HepG2 (cell line): ENCODE data around the gene TIMM8B. TPM values are rescaled to one million over a fixed set of nuclear protein-coding genes. Genes with fewer than 3 reads are reported as not detected.

ENCODE experiments used
- BORCS8-MEF2B ChIP-seq: sonication (generic); formaldehyde crosslinking; IDR thresholded peaks from 2 replicates; pipeline ENCODE4 v1.8.0; 2022; ENCODE audit warnings: mild to moderate bottlenecking, missing genetic modification reagents
- CBX5 ChIP-seq: sonication (generic); formaldehyde crosslinking; IDR thresholded peaks from 2 replicates; pipeline ENCODE4 v1.4.0; 2020; ENCODE audit warnings: missing genetic modification reagents, borderline replicate concordance
- ELF4 ChIP-seq: sonication (generic); formaldehyde crosslinking; IDR thresholded peaks from 2 replicates; pipeline ENCODE4 v1.5.0; 2020; ENCODE audit warnings: missing genetic modification reagents, mild to moderate bottlenecking, moderate library complexity, borderline replicate concordance
- EP300 ChIP-seq, 3 experiments: sonication (generic) in 1 of 3; formaldehyde crosslinking in 1 of 3; IDR thresholded peaks; 2 replicates each; pipeline versions ENCODE4 v1.5.1 to v1.6.1; 2011 to 2020; ENCODE audit warnings: low read depth in 2 of 3, low read length in 2 of 3, borderline replicate concordance in 1 of 3, improper control_type of control experiment in 1 of 3, mild to moderate bottlenecking in 1 of 3, missing genetic modification reagents in 1 of 3, moderate library complexity in 1 of 3
- GZF1 ChIP-seq: sonication (generic); formaldehyde crosslinking; IDR thresholded peaks from 2 replicates; pipeline ENCODE4 v1.5.1; 2020; ENCODE audit warnings: mild to moderate bottlenecking, missing genetic modification reagents
- ISL2 ChIP-seq: sonication (generic); formaldehyde crosslinking; IDR thresholded peaks from 2 replicates; pipeline ENCODE4 v1.5.0; 2020; ENCODE audit warnings: missing genetic modification reagents
- KDM4B ChIP-seq: sonication (generic); formaldehyde crosslinking; IDR thresholded peaks from 2 replicates; pipeline ENCODE4 v1.4.0; 2020; ENCODE audit warnings: missing genetic modification reagents
- TGIF2 ChIP-seq: IDR thresholded peaks from 2 replicates; pipeline ENCODE4 v1.6.1; 2016; ENCODE audit warnings: control low read depth, missing compliant biosample characterization
- U2AF1 ChIP-seq: fragments of 200-400 bp; formaldehyde crosslinking; optimal IDR thresholded peaks from 2 replicates; pipeline ENCODE3; 2017; ENCODE audit warnings: mild to moderate bottlenecking, low read depth, low read length
- YEATS4 ChIP-seq: sonication (generic); formaldehyde crosslinking; IDR thresholded peaks from 2 replicates; pipeline ENCODE4 v1.4.0; 2020; ENCODE audit warnings: missing genetic modification reagents, borderline replicate concordance
- ZBTB7B ChIP-seq: sonication (generic); formaldehyde crosslinking; IDR thresholded peaks from 2 replicates; pipeline ENCODE4 v1.4.0; 2020; ENCODE audit warnings: missing genetic modification reagents
- ZNF121 ChIP-seq: sonication (generic); formaldehyde crosslinking; IDR thresholded peaks from 2 replicates; pipeline ENCODE4 v1.5.0; 2020; ENCODE audit warnings: mild to moderate bottlenecking, missing genetic modification reagents
- ZNF24 ChIP-seq: fragments of 450-650 bp; IDR thresholded peaks from 2 replicates; pipeline ENCODE4 v1.6.1; 2017; ENCODE audit warnings: antibody characterized with exemption, mild to moderate bottlenecking
- ZNF33A ChIP-seq: sonication (generic); formaldehyde crosslinking; IDR thresholded peaks from 2 replicates; pipeline ENCODE4 v1.5.1; 2020; ENCODE audit warnings: missing genetic modification reagents, mild to moderate bottlenecking, moderate library complexity, borderline replicate concordance
- ZNF367 ChIP-seq: sonication (generic); formaldehyde crosslinking; IDR thresholded peaks from 2 replicates; pipeline ENCODE4 v1.4.0; 2020; ENCODE audit warnings: missing genetic modification reagents, borderline replicate concordance
- ZNF451 ChIP-seq: sonication (generic); formaldehyde crosslinking; IDR thresholded peaks from 2 replicates; pipeline ENCODE4 v1.5.0; 2020; ENCODE audit warnings: mild to moderate bottlenecking, missing genetic modification reagents
- ZNF564 ChIP-seq: sonication (generic); formaldehyde crosslinking; IDR thresholded peaks from 2 replicates; pipeline ENCODE4 v1.8.1; 2023; ENCODE audit warnings: mild to moderate bottlenecking, missing genetic modification reagents
- polyA plus RNA-seq, 8 experiments: library from polyadenylated mRNA; depleted of rRNA in 3 of 8; stranded (reverse) in 7 of 8; unstranded in 1 of 8; fragments of >200 nt; fragmentation: Illumina TruSeq in 4 of 8; extraction: Trizol in 4 of 8; gene quantifications; 2 replicates each; pipeline versions ENCODE4 v1.2.1 to v1.2.3, GENCODE V29; 2011 to 2016; ENCODE audit warnings: low read depth in 4 of 8, missing spikeins in 1 of 8, mixed read lengths in 1 of 8; ENCODE audit not compliant: insufficient read depth in 1 of 8
- total RNA-seq, 5 experiments: library from RNA; depleted of rRNA; stranded (reverse); fragments of >200 nt; fragmentation: Illumina TruSeq; extraction: Trizol; gene quantifications; 2 replicates each; pipeline ENCODE4 v1.2.3, GENCODE V29; 2016; ENCODE audit warnings: low read depth in 1 of 5
- TF ChIP-seq, protein P1 (sequence below): sonication (generic); formaldehyde crosslinking; IDR thresholded peaks from 2 replicates; pipeline ENCODE4 v1.8.0; 2022; ENCODE audit warnings: mild to moderate bottlenecking, missing genetic modification reagents, moderate library complexity
- TF ChIP-seq, protein P2 (sequence below): sonication (generic); formaldehyde crosslinking; IDR thresholded peaks from 2 replicates; pipeline ENCODE4 v1.4.0; 2020; ENCODE audit warnings: mild to moderate bottlenecking, low read depth, missing genetic modification reagents
- TF ChIP-seq, protein P3 (sequence below): sonication (generic); formaldehyde crosslinking; IDR thresholded peaks from 2 replicates; pipeline ENCODE4 v1.4.0; 2020; ENCODE audit warnings: missing genetic modification reagents
- TF ChIP-seq, protein P4 (sequence below): sonication (generic); formaldehyde crosslinking; IDR thresholded peaks from 2 replicates; pipeline ENCODE4 v1.4.0; 2020; ENCODE audit warnings: missing genetic modification reagents, borderline replicate concordance

Gene TIMM8B
- total and polyA plus RNA-seq, 2 of the 13 experiments (the other 11 are each of a cell fraction or from before 2014, with no cell fraction given) = 84.5 to 98.3 TPM

DNA sequence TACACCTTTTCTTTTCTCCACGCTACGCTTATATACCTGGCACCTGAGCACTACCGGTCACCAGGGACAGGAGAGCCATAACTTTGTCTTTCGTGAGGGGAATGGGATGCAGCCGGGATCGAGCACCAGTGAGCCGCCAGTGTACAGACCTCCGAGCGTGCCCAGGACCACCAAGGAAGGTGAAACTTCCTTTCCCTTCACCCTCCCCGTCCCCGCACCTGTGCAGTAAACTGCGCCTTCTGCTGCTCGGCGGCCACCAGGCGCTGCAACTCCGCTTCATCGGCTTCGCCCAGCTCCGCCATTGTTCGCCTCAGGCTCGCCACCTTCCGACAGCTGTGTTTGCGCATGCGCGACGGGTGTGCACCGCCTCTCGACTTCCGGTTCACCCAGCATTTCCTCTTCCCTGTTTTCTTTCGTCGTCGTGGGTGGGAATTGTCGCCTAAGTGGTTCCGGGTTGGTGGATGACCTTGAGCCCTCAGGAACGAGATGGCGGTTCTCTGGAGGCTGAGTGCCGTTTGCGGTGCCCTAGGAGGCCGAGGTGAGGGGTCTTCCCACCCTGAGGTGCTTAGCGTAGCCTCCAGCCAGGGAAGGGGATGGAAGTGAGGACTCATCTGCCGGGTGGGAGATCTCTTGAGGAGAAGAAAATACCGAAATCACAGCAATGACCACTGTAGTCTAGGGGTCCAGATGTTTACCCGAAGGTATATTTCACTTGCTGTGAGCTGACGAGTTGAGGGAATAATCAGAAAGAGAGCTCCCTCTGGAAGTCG, at the start of gene TIMM8B, which contains the start of gene SDHD (continued):
- TF ChIP-seq, protein P1, sequence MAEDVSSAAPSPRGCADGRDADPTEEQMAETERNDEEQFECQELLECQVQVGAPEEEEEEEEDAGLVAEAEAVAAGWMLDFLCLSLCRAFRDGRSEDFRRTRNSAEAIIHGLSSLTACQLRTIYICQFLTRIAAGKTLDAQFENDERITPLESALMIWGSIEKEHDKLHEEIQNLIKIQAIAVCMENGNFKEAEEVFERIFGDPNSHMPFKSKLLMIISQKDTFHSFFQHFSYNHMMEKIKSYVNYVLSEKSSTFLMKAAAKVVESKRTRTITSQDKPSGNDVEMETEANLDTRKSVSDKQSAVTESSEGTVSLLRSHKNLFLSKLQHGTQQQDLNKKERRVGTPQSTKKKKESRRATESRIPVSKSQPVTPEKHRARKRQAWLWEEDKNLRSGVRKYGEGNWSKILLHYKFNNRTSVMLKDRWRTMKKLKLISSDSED = no peak
- TF ChIP-seq BORCS8-MEF2B (CRISPR knock-in tag) (0 out of 2 replicates have a peak, but pooled peaks have one; percentile 63), ISL2 (CRISPR knock-in tag) (peak; percentile 59; the same call in 1 of the 2 replicates), U2AF1 (no peak), ZNF451 (CRISPR knock-in tag) (peak; percentile 33; the same call in 1 of the 2 replicates), ZNF24 (no peak), GZF1 (CRISPR knock-in tag) (no peak), ZNF564 (CRISPR knock-in tag) (0 out of 2 replicates have a peak, but pooled peaks have one; percentile 44), ZNF33A (CRISPR knock-in tag) (no peak), EP300 (IDR thresholded peaks at IDR 0.05; ENCODE audit: low read depth in 2 of 2, low read length in 2 of 2) (0 out of 4 replicates have a peak, but pooled peaks of 1 of the 2 experiments have one; percentile 5), EP300 (CRISPR knock-in tag; IDR thresholded peaks at IDR 0.05; ENCODE audit: borderline replicate concordance) (no peak), CBX5 (CRISPR knock-in tag) (peak; percentile 42; the same call in 1 of the 2 replicates), ZBTB7B (CRISPR knock-in tag) (peak; percentile 47; the same call in 1 of the 2 replicates), YEATS4 (CRISPR knock-in tag) (peak; percentile 81; the same call in 1 of the 2 replicates), ZNF121 (no peak), ELF4 (CRISPR knock-in tag) (peak; percentile 93; the same call in 1 of the 2 replicates), TGIF2 (peak; percentile 86; the same call in 1 of the 2 replicates), ZNF367 (CRISPR knock-in tag) (no peak), KDM4B (CRISPR knock-in tag) (peak; percentile 93)
- TF ChIP-seq, protein P2, sequence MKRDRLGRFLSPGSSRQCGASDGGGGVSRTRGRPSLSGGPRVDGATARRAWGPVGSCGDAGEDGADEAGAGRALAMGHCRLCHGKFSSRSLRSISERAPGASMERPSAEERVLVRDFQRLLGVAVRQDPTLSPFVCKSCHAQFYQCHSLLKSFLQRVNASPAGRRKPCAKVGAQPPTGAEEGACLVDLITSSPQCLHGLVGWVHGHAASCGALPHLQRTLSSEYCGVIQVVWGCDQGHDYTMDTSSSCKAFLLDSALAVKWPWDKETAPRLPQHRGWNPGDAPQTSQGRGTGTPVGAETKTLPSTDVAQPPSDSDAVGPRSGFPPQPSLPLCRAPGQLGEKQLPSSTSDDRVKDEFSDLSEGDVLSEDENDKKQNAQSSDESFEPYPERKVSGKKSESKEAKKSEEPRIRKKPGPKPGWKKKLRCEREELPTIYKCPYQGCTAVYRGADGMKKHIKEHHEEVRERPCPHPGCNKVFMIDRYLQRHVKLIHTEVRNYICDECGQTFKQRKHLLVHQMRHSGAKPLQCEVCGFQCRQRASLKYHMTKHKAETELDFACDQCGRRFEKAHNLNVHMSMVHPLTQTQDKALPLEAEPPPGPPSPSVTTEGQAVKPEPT = no peak
- TF ChIP-seq, protein P3, sequence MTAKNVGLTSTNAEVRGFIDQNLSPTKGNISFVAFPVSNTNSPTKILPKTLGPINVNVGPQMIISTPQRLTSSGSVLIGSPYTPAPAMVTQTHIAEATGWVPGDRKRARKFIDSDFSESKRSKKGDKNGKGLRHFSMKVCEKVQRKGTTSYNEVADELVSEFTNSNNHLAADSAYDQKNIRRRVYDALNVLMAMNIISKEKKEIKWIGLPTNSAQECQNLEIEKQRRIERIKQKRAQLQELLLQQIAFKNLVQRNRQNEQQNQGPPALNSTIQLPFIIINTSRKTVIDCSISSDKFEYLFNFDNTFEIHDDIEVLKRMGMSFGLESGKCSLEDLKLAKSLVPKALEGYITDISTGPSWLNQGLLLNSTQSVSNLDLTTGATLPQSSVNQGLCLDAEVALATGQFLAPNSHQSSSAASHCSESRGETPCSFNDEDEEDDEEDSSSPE = peak; percentile 60; the same call in 1 of the 2 replicates
- TF ChIP-seq, protein P4, sequence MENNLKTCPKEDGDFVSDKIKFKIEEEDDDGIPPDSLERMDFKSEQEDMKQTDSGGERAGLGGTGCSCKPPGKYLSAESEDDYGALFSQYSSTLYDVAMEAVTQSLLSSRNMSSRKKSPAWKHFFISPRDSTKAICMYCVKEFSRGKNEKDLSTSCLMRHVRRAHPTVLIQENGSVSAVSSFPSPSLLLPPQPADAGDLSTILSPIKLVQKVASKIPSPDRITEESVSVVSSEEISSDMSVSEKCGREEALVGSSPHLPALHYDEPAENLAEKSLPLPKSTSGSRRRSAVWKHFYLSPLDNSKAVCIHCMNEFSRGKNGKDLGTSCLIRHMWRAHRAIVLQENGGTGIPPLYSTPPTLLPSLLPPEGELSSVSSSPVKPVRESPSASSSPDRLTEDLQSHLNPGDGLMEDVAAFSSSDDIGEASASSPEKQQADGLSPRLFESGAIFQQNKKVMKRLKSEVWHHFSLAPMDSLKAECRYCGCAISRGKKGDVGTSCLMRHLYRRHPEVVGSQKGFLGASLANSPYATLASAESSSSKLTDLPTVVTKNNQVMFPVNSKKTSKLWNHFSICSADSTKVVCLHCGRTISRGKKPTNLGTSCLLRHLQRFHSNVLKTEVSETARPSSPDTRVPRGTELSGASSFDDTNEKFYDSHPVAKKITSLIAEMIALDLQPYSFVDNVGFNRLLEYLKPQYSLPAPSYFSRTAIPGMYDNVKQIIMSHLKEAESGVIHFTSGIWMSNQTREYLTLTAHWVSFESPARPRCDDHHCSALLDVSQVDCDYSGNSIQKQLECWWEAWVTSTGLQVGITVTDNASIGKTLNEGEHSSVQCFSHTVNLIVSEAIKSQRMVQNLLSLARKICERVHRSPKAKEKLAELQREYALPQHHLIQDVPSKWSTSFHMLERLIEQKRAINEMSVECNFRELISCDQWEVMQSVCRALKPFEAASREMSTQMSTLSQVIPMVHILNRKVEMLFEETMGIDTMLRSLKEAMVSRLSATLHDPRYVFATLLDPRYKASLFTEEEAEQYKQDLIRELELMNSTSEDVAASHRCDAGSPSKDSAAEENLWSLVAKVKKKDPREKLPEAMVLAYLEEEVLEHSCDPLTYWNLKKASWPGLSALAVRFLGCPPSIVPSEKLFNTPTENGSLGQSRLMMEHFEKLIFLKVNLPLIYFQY (CRISPR knock-in tag) = no peak
